OCI-LY3 (cell line): ENCODE results near the gene KCNJ9.

Experiments
- H2AFZ ChIP-seq: fragments of 200-600, 300-600 bp; shearing (Covaris generic); 2 replicates; pipeline ENCODE4 v1.6.0; 2014; ENCODE audit warnings: antibody characterized with exemption, low read depth, low read length
- H3K27ac ChIP-seq: fragments of 200-600, 300-600 bp; sonication (generic); 2 replicates; pipeline ENCODE4 v1.5.1; 2014; ENCODE audit warnings: mild to moderate bottlenecking, low read length, moderate library complexity, mixed read lengths
- H3K27me3 ChIP-seq: fragments of 200-600, 300-600 bp; sonication (generic); 2 replicates; pipeline ENCODE4 v1.6.1; 2014; ENCODE audit warnings: low read depth, low read length, mixed read lengths
- H3K36me3 ChIP-seq: fragments of 200-600, 300-600 bp; sonication (generic); replicated peaks from 2 replicates; pipeline ENCODE3; 2014; ENCODE audit warnings: low read depth, low read length, mixed read lengths
- H3K4me1 ChIP-seq: fragments of 300-600, 200-600 bp; sonication (generic); 2 replicates; pipeline ENCODE4 v1.6.1; 2014; ENCODE audit warnings: low read length, mixed read lengths
- H3K4me2 ChIP-seq: fragments of 200-600, 300-600 bp; sonication (generic); 2 replicates; pipeline ENCODE4 v1.6.1; 2014; ENCODE audit warnings: low read length, mixed read lengths
- H3K4me3 ChIP-seq: fragments of 300-600, 200-600 bp; sonication (generic); 2 replicates; pipeline ENCODE4 v1.5.1; 2014; ENCODE audit warnings: antibody characterized with exemption, mild to moderate bottlenecking, low read length, moderate library complexity
- H3K79me2 ChIP-seq: fragments of 300-600, 200-600 bp; shearing (Covaris generic); 2 replicates; pipeline ENCODE4 v1.6.1; 2014; ENCODE audit warnings: mild to moderate bottlenecking, low read length, mixed read lengths
- H3K9ac ChIP-seq: fragments of 300-600, 200-600 bp; shearing (Covaris generic); 2 replicates; pipeline ENCODE4 v1.6.0; 2014; ENCODE audit warnings: mild to moderate bottlenecking, low read length, moderate library complexity
- H3K9me3 ChIP-seq: fragments of 200-600, 300-600 bp; shearing (Covaris generic); 2 replicates; pipeline ENCODE4 v1.6.1; 2014; ENCODE audit warnings: low read length, mixed read lengths; ENCODE audit not compliant: insufficient read depth
- H4K20me1 ChIP-seq: fragments of 200-600, 300-600 bp; sonication (generic); 2 replicates; pipeline ENCODE4 v1.6.1; 2016; ENCODE audit warnings: low read length, mixed read lengths; ENCODE audit not compliant: insufficient read depth
- CTCF ChIP-seq: fragments of 200-600, 300-600 bp; sonication (generic); IDR thresholded peaks from 2 replicates; pipeline ENCODE4 v1.5.1; 2014; ENCODE audit warnings: antibody characterized with exemption, low read length, low read depth
- EZH2phosphoT487 ChIP-seq: fragments of 200-600 bp; shearing (Covaris generic); IDR thresholded peaks from 2 replicates; pipeline ENCODE4 v1.6.1; 2018; ENCODE audit warnings: antibody characterized with exemption, mixed run types, low read depth

Gene KCNJ9

GRCh38 chr1:160090760-160091159 lies 9.4 kb downstream of the KCNJ9 start:
- H4K20me1 ChIP-seq = no peaks in the 10 kb centered on the region
- H3K36me3 ChIP-seq = no peaks in the 10 kb centered on the region
- H3K79me2 ChIP-seq = no peaks in the 10 kb centered on the region
- H3K4me3 ChIP-seq = no peak overlapping the region
- H3K27me3 ChIP-seq = no peaks in the 10 kb centered on the region
- no peak overlapping the region for H3K27ac ChIP-seq
- no peak for TF ChIP-seq EZH2phosphoT487
- TF ChIP-seq CTCF = no peak
- H3K4me1 ChIP-seq = no peaks in the 10 kb centered on the region
- no peaks in the 10 kb centered on the region for H3K9me3 ChIP-seq
- no peak overlapping the region for H2AFZ ChIP-seq
- H3K9ac ChIP-seq = no peak overlapping the region
- H3K4me2 ChIP-seq = no peak overlapping the region

- no peaks in the 10 kb centered on the region for H3K79me2 ChIP-seq
- H3K4me2 ChIP-seq = no peak overlapping the region
- H3K4me1 ChIP-seq = no peaks in the 10 kb centered on the region
- H3K4me3 ChIP-seq = no peak overlapping the region
- TF ChIP-seq EZH2phosphoT487 = no peak
- no peak for TF ChIP-seq CTCF
- no peak overlapping the region for H2AFZ ChIP-seq
- no peaks in the 10 kb centered on the region for H3K36me3 ChIP-seq
- H3K27ac ChIP-seq = no peak overlapping the region
- H3K9me3 ChIP-seq = no peaks in the 10 kb centered on the region
- no peak overlapping the region for H3K9ac ChIP-seq
- no peaks in the 10 kb centered on the region for H3K27me3 ChIP-seq
- no peaks in the 10 kb centered on the region for H4K20me1 ChIP-seq
Measured at GRCh38 chr1:160091666-160092223, 10.4 kb downstream of the KCNJ9 start.

GRCh38 chr1:160092366-160093068 lies 11.2 kb downstream of the KCNJ9 start:
- Histone ChIP-seq H3K27me3 (no peaks in the 10 kb centered on the region), H3K36me3 (no peaks in the 10 kb centered on the region), H3K9ac (no peak overlapping the region), H3K4me1 (peaks cover 5% of the 10 kb centered on the region), H2AFZ (no peak overlapping the region), H4K20me1 (no peaks in the 10 kb centered on the region), H3K27ac (no peak overlapping the region), H3K4me2 (no peak overlapping the region), H3K9me3 (no peaks in the 10 kb centered on the region), H3K79me2 (peaks cover 3% of the 10 kb centered on the region; the same call in 1 of the 2 replicates), H3K4me3 (no peak overlapping the region)
- TF ChIP-seq EZH2phosphoT487 = no peak

- Histone ChIP-seq H3K79me2 (peaks cover 8% of the 10 kb centered on the region; the same call in 1 of the 2 replicates), H3K27ac (no peak overlapping the region), H2AFZ (no peak overlapping the region), H3K9me3 (no peaks in the 10 kb centered on the region), H3K27me3 (no peaks in the 10 kb centered on the region), H3K4me1 (peaks cover 10% of the 10 kb centered on the region), H3K4me3 (no peak overlapping the region), H3K4me2 (no peak overlapping the region), H4K20me1 (no peaks in the 10 kb centered on the region), H3K9ac (no peak overlapping the region), H3K36me3 (no peaks in the 10 kb centered on the region)
- no peak for TF ChIP-seq CTCF
- TF ChIP-seq EZH2phosphoT487 = no peak
Measured at GRCh38 chr1:160093069-160093395, 11.7 kb downstream of the KCNJ9 start.
